HEK293 (cell line): ENCODE data around the gene SMIM5.
A peak's percentile ranks its signal among the peaks of the same experiment; 100 is the strongest.
"Not testable (repeated sequence)": the region's sequence is repeated elsewhere in the genome, so short reads cannot be mapped to it uniquely, and the experiment has no call there.

Source experiments
- CTCF ChIA-PET: fragments of 350-600 bp; formaldehyde crosslinking; extraction: SDS; loops from one replicate; lab custom pipeline; 2021; ENCODE audit warnings: antibody characterized with exemption; lab: Yijun Ruan, JAX
- POLR2A ChIA-PET: fragments of 300-600 bp; formaldehyde crosslinking; extraction: SDS; loops from one replicate; lab custom pipeline; 2020; ENCODE audit warnings: antibody characterized with exemption, inconsistent platforms; lab: Yijun Ruan, JAX
- H3K27ac ChIP-seq: fragments of 200-500 bp; sonication (Bioruptor generic); 2 replicates; pipeline ENCODE4 v1.5.1; 2014; ENCODE audit warnings: low read depth, low read length, control low read depth, inconsistent platforms; ENCODE audit errors: extremely low read depth
- H3K36me3 ChIP-seq, 2 experiments: fragments of 200-500 bp in 1 of 2; sonication (Bioruptor generic) in 1 of 2; 1 replicate in 1 of 2; 2 replicates in 1 of 2; pipeline ENCODE4 v1.5.1; 2014 to 2017; ENCODE audit warnings: inconsistent platforms in 2 of 2, low read length in 2 of 2; ENCODE audit not compliant: control insufficient read depth in 2 of 2, insufficient read depth in 1 of 2
- H3K4me1 ChIP-seq: fragments of 200-500 bp; sonication (Bioruptor generic); 2 replicates; pipeline ENCODE4 v1.5.1; 2014; ENCODE audit warnings: mild to moderate bottlenecking, low read length, inconsistent platforms; ENCODE audit not compliant: control insufficient read depth, insufficient read depth
- H3K4me3 ChIP-seq: 2 replicates; pipeline ENCODE4 v1.5.1; 2011; ENCODE audit warnings: low read depth, mild to moderate bottlenecking, control low read depth, low read length, moderate library complexity
- H3K9me3 ChIP-seq: fragments of 200-500 bp; sonication (Bioruptor generic); 2 replicates; pipeline ENCODE4 v1.5.1; 2014; ENCODE audit warnings: low read depth, low read length, inconsistent platforms; ENCODE audit not compliant: control insufficient read depth, insufficient read depth
- GLIS1 ChIP-seq: fragments of 450-650 bp; formaldehyde crosslinking; IDR thresholded peaks from 2 replicates; pipeline ENCODE4 v1.5.1; 2016; ENCODE audit warnings: missing biosample characterization, missing genetic modification characterization
- KLF16 ChIP-seq: fragments of 450-650 bp; formaldehyde crosslinking; IDR thresholded peaks from 2 replicates; pipeline ENCODE4 v1.5.1; 2017; ENCODE audit warnings: missing biosample characterization, missing genetic modification characterization
- KLF8 ChIP-seq: fragments of 450-650 bp; formaldehyde crosslinking; IDR thresholded peaks from 2 replicates; pipeline ENCODE4 v1.5.1; 2016; ENCODE audit warnings: missing biosample characterization, missing genetic modification characterization
- SP3 ChIP-seq: fragments of 450-650 bp; formaldehyde crosslinking; IDR thresholded peaks from 2 replicates; pipeline ENCODE4 v1.5.1; 2016; ENCODE audit warnings: missing biosample characterization, missing genetic modification characterization
- ZIC2 ChIP-seq: fragments of 450-650 bp; formaldehyde crosslinking; IDR thresholded peaks from 2 replicates; pipeline ENCODE4 v1.5.1; 2016; ENCODE audit warnings: missing biosample characterization, missing genetic modification characterization
- ZNF16 ChIP-seq: fragments of 450-650 bp; formaldehyde crosslinking; IDR thresholded peaks from 2 replicates; pipeline ENCODE4 v1.5.1; 2016; ENCODE audit warnings: low read depth, missing biosample characterization, missing genetic modification characterization
- ZNF24 ChIP-seq: fragments of 450-650 bp; formaldehyde crosslinking; IDR thresholded peaks from 2 replicates; pipeline ENCODE4 v1.5.1; 2016; ENCODE audit warnings: missing biosample characterization, missing genetic modification characterization
- ZNF266 ChIP-seq: fragments of 450-650 bp; formaldehyde crosslinking; IDR thresholded peaks from 2 replicates; pipeline ENCODE4 v1.5.1; 2016; ENCODE audit warnings: missing biosample characterization, missing genetic modification characterization, low read depth
- ZNF335 ChIP-seq: fragments of 450-650 bp; formaldehyde crosslinking; conservative IDR thresholded peaks from 2 replicates; pipeline ENCODE4 v1.5.1; 2016; ENCODE audit warnings: missing biosample characterization, missing genetic modification characterization
- ZNF501 ChIP-seq: fragments of 450-650 bp; formaldehyde crosslinking; IDR thresholded peaks from 2 replicates; pipeline ENCODE4 v1.5.1; 2016; ENCODE audit warnings: missing biosample characterization, missing genetic modification characterization
- ZNF529 ChIP-seq: fragments of 450-650 bp; formaldehyde crosslinking; IDR thresholded peaks from 2 replicates; pipeline ENCODE4 v1.5.1; 2017; ENCODE audit warnings: missing genetic modification characterization, missing biosample characterization; ENCODE audit not compliant: insufficient replicate concordance
- ZNF558 ChIP-seq: fragments of 450-650 bp; formaldehyde crosslinking; IDR thresholded peaks from 2 replicates; pipeline ENCODE4 v1.5.1; 2016; ENCODE audit warnings: missing biosample characterization, missing genetic modification characterization
- TF ChIP-seq, protein P1 (sequence below): fragments of 450-650 bp; formaldehyde crosslinking; IDR thresholded peaks from 2 replicates; pipeline ENCODE4 v1.5.1; 2016; ENCODE audit warnings: missing biosample characterization, missing genetic modification characterization

SMIM5 gene

DNA sequence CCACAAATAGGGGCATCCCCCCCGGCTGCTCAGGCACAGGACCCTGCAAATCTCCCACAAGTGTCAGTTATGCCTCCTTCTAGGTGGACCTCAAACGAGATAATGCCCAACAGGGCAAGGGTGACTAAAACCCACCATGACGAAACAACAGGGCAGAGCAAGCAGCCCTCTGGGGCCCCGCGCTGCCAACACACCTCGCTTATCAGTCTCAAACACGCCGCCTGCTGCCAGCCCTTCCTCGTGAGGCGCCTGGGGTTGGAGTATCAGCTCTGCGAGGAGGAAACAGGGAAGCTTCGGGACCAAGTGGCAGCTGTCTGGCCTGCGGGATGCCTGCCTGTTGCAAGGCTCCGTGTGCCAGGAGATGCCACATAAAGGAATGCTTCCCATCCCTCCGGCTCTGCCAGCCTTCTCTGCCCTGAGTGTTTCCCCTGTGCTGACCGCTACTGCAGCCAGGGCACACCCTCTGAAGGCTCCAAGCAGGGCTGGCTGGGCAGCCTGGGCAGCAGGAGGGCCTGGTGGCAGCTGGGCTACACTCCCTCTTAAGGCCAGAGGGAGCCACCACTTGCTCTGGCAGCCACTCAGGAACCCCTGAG lies 2.5 kb downstream of the SMIM5 start:
- TF ChIP-seq ZNF16 (no peak), ZNF335 (tag by site-specific recombination) (peak; percentile 35; the same call in 1 of the 2 replicates)
- POLR2A ChIA-PET = no interaction called here
- Histone ChIP-seq H3K4me3 (no peak overlapping the region), H3K9me3 (no peaks in the 10 kb centered on the region), H3K4me1 (peaks cover 11% of the 10 kb centered on the region), H3K27ac (no peak overlapping the region), H3K36me3 (peaks cover 0 to 52% of the 10 kb centered on the region in 2 experiments; a peak in 1 of 3 replicates)
- CTCF ChIA-PET = interaction anchor here (1.1 to 10.6 kb wide), 8 partner anchors 9 to 113 kb away, joined by 3 to 410 read pairs (median 5); a partner anchor contains a TSS

GRCh38 chr17:75636381-75637142 lies 3.3 kb downstream of the SMIM5 start:
- ChIA-PET CTCF (interaction anchor here (0.6 to 10.6 kb wide), 10 partner anchors 8 to 112 kb away, joined by 3 to 341 read pairs (median 4); no protein-coding TSS in a partner anchor), POLR2A (interaction anchor here (0.7 kb wide), 1 partner anchor 8 kb away, joined by 3 read pairs; no protein-coding TSS in a partner anchor)
- Histone ChIP-seq H3K4me3 (no peak overlapping the region), H3K4me1 (peaks cover 11% of the 10 kb centered on the region), H3K36me3 (peaks cover 0 to 52% of the 10 kb centered on the region in 2 experiments; a peak in 1 of 3 replicates), H3K9me3 (no peaks in the 10 kb centered on the region), H3K27ac (no peak overlapping the region)
- no peak for TF ChIP-seq ZNF501
- peak; percentile 68 for TF ChIP-seq ZIC2 (tag by site-specific recombination)

DNA sequence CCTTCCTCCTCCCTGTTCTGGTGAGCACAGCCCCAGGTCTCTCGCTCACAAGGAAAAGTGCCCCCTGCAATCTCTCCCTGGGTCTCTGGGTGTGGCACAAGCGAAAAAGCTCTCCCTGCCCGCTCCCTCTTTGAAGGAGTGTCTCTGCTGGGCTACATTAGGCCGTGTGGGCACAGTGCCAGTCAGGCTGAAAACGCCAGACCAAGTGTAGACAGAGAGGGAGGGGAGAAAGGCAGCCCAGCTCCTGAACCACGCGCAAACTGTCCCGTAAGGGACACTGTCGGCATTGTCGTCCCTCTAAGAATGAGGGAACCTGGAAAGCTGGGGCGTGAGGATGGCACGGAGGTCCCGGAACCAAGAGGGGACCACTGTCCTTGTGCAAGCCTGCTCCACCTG lies 3.9 kb downstream of the SMIM5 start:
- no peak overlapping the region for H3K4me3 ChIP-seq
- H3K27ac ChIP-seq = no peak overlapping the region
- CTCF ChIA-PET = interaction anchor here (0.6 to 10.6 kb wide), 10 partner anchors 11 to 112 kb away, joined by 3 to 341 read pairs (median 4); no protein-coding TSS in a partner anchor
- no peak for TF ChIP-seq ZNF558
- no peak for TF ChIP-seq KLF8
- no peak for TF ChIP-seq KLF16 (tag by site-specific recombination)
- TF ChIP-seq ZNF529 (tag by site-specific recombination) = no peak
- no peak for TF ChIP-seq SP3 (tag by site-specific recombination)
- TF ChIP-seq GLIS1 (tag by site-specific recombination) = peak; percentile 27; the same call in 1 of the 2 replicates
- TF ChIP-seq, protein P1, sequence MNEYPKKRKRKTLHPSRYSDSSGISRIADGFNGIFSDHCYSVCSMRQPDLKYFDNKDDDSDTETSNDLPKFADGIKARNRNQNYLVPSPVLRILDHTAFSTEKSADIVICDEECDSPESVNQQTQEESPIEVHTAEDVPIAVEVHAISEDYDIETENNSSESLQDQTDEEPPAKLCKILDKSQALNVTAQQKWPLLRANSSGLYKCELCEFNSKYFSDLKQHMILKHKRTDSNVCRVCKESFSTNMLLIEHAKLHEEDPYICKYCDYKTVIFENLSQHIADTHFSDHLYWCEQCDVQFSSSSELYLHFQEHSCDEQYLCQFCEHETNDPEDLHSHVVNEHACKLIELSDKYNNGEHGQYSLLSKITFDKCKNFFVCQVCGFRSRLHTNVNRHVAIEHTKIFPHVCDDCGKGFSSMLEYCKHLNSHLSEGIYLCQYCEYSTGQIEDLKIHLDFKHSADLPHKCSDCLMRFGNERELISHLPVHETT = no peak
- TF ChIP-seq ZNF24 (tag by site-specific recombination) = no peak
- TF ChIP-seq, all 188 proteins: peak for 1
- H3K9me3 ChIP-seq = no peaks in the 10 kb centered on the region
- POLR2A ChIA-PET = no interaction called here
- peaks cover 11% of the 10 kb centered on the region for H3K4me1 ChIP-seq
- H3K36me3 ChIP-seq = peaks cover 0 to 50% of the 10 kb centered on the region in 2 experiments; a peak in 1 of 3 replicates

DNA sequence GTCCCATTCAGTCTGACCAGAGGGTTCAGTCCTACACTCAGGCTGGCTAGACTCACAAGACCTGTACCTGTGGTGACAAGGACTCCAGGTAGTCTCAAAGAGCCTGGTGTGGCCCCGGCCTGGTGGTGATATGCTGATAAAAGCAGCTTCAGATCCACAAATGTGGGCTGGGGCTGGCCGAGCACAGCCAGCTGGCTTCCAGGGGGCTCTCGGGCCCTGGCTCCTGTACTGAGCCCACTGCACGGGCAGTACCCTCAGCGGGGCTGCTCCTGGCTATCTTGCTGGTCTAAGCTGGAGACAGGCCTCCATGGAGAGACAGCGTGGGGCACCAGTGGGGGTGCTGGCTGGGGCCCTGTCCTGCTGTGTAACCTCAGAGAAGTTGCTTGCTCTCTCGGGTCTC lies 4.3 kb downstream of the SMIM5 start:
- Histone ChIP-seq H3K4me1 (peaks cover 11% of the 10 kb centered on the region), H3K4me3 (no peak overlapping the region), H3K27ac (no peak overlapping the region), H3K9me3 (no peaks in the 10 kb centered on the region), H3K36me3 (peaks cover 0 to 48% of the 10 kb centered on the region in 2 experiments; a peak in 1 of 3 replicates)
- ChIA-PET POLR2A (no interaction called here), CTCF (interaction anchor here (1.1 to 10.6 kb wide), 9 partner anchors 11 to 111 kb away, joined by 3 to 341 read pairs (median 4); no protein-coding TSS in a partner anchor)
- TF ChIP-seq ZIC2 (tag by site-specific recombination) = peak; percentile 91
- TF ChIP-seq ZNF266 (tag by site-specific recombination) = no peak

DNA sequence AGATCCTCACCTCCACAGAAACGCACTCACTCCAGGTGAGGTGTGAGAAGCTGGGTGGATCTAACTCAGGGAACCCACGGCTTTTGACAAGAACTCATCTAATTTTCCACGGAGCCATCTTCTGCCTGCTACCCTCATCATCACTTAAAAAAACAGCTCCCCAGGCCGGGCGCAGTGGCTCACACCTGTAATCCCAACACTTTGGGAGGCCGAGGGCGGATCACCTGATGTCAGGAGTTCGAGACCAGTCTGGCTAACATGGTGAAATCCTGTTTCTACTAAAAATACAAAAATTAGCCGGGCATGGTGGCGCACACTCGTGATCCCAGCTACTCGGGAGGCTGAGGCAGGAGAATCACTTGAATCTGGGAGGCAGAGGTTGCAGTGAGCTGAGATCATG lies 4.8 kb downstream of the SMIM5 start:
- H3K4me3 ChIP-seq, H3K9me3 ChIP-seq, H3K27ac ChIP-seq, POLR2A ChIA-PET: not testable (repeated sequence)
- Histone ChIP-seq H3K36me3 (peaks cover 0 to 53% of the 10 kb centered on the region in 2 experiments; a peak in 1 of 3 replicates), H3K4me1 (peaks cover 11% of the 10 kb centered on the region)
- CTCF ChIA-PET = interaction anchor here (0.6 to 10.6 kb wide), 6 partner anchors 14 to 111 kb away, joined by 3 to 341 read pairs (median 3); no protein-coding TSS in a partner anchor
